ENCODE data around the gene SASS6. TPM values are rescaled to one million over a fixed set of nuclear protein-coding genes. Genes with fewer than 3 reads are reported as not detected.

Gene SASS6
- total and polyA plus RNA-seq, 2 donors (not counting 3 experiments of a cell fraction or from before 2014, with no cell fraction given): 0.44 to 7.3 TPM

DNA sequence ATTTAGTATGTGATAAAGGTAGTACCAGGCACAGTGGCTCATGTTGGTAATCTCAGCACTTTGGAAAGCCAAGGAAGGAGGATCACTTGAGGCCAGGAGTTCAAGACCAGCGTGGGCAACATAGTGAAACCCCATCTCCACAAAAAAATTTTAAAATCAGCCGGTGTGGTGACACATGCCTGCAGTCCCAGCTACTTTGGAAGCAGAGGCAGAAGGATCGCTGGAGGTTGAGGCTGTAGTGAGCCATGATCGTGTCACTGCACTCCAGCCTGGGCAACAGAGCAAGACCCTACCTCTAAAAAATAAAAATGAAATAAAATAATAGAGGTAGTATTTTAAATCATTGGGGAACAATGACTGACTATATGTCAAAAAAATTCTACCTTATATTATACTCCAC is 17.2 kb downstream of the SASS6 start:
- H3K79me2 ChIP-seq (ENCODE audit: control insufficient read depth, insufficient read depth, low read length): no peaks in the 10 kb centered on the region
- no TSS peak for BruUV-seq (replicated peaks)
- no peak overlapping the region for H3K4me3 ChIP-seq (replicated peaks in 1 of 3; ENCODE audit: insufficient read depth in 1 of 3, low read depth in 1 of 3, low read length in 3 of 3)
- no peaks in the 10 kb centered on the region for H4K20me1 ChIP-seq (replicated peaks; ENCODE audit: control insufficient read depth, extremely low read depth, insufficient read depth, low read length)
- POLR2A ChIA-PET: no interaction called here
- no peak overlapping the region for H3K27ac ChIP-seq (ENCODE audit: insufficient read depth, low read depth, low read length)
- H3K9ac ChIP-seq (replicated peaks; ENCODE audit: extremely low read depth, insufficient read depth, low read length): no peak overlapping the region
- TF ChIP-seq MYC (IDR thresholded peaks at IDR 0.05; ENCODE audit: low read depth, low read length) (no peak), JUN (IDR thresholded peaks at IDR 0.05; ENCODE audit: borderline replicate concordance, insufficient read depth, insufficient read length, low read depth) (no peak), EZH2 (IDR thresholded peaks at IDR 0.05; ENCODE audit: borderline replicate concordance, low read depth, low read length, severe bottlenecking) (no peak), POLR2A (IDR thresholded peaks at IDR 0.05; ENCODE audit: low read depth, low read length) (no peak), POLR2AphosphoS5 (IDR thresholded peaks at IDR 0.05; ENCODE audit: insufficient read depth, low read depth, low read length) (no peak), FOS (IDR thresholded peaks at IDR 0.05; ENCODE audit: borderline replicate concordance, insufficient read depth, low read length) (no peak), GATA2 (IDR thresholded peaks at IDR 0.05; ENCODE audit: insufficient read depth, insufficient read length, low read depth, low read length) (no peak)
- TF ChIP-seq, protein P1, sequence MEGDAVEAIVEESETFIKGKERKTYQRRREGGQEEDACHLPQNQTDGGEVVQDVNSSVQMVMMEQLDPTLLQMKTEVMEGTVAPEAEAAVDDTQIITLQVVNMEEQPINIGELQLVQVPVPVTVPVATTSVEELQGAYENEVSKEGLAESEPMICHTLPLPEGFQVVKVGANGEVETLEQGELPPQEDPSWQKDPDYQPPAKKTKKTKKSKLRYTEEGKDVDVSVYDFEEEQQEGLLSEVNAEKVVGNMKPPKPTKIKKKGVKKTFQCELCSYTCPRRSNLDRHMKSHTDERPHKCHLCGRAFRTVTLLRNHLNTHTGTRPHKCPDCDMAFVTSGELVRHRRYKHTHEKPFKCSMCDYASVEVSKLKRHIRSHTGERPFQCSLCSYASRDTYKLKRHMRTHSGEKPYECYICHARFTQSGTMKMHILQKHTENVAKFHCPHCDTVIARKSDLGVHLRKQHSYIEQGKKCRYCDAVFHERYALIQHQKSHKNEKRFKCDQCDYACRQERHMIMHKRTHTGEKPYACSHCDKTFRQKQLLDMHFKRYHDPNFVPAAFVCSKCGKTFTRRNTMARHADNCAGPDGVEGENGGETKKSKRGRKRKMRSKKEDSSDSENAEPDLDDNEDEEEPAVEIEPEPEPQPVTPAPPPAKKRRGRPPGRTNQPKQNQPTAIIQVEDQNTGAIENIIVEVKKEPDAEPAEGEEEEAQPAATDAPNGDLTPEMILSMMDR (IDR thresholded peaks at IDR 0.05; ENCODE audit: extremely low read depth in 1 of 2, insufficient read depth in 1 of 2, low read depth in 1 of 2, low read length in 2 of 2): no peak
- TF ChIP-seq, protein P2, sequence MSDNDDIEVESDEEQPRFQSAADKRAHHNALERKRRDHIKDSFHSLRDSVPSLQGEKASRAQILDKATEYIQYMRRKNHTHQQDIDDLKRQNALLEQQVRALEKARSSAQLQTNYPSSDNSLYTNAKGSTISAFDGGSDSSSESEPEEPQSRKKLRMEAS (IDR thresholded peaks at IDR 0.05; ENCODE audit: insufficient read depth, insufficient read length): no peak
- no peaks in the 10 kb centered on the region for H3K36me3 ChIP-seq (ENCODE audit: control insufficient read depth in 2 of 2, extremely low read depth in 1 of 2, insufficient read depth in 2 of 2, low read length in 2 of 2)
- FAIRE-seq: no peak
- dilution Hi-C loops (cut with MboI; ENCODE audit: extremely low pct_ligation_motif_present, low sequenced_read_pairs): no loop called here
- no peak overlapping the region for H3K4me2 ChIP-seq (ENCODE audit: insufficient read depth, low read length)
- CTCF ChIA-PET: no interaction called here
- no peaks in the 10 kb centered on the region for H3K9me1 ChIP-seq (replicated peaks; ENCODE audit: control insufficient read depth, extremely low read depth, insufficient read depth, low read length)
- DNase-seq (ENCODE audit: low read depth, low spot score): no peak
- H2AFZ ChIP-seq (ENCODE audit: low read depth, low read length): no peak overlapping the region
- intact Hi-C loops (cut with micrococcal nuclease): no loop called here
- H3K4me1 ChIP-seq (ENCODE audit: control insufficient read depth, extremely low read depth, insufficient read depth, low read length): no peaks in the 10 kb centered on the region
- H3K9me3 ChIP-seq (replicated peaks; ENCODE audit: control insufficient read depth, insufficient read depth, low read length): no peaks in the 10 kb centered on the region
- H3K27me3 ChIP-seq (ENCODE audit: control insufficient read depth in 2 of 2, insufficient read depth in 2 of 2, low read length in 2 of 2): no peaks in the 10 kb centered on the region
